Heart right ventricle (tissue), 16 donors: ENCODE measurements around the gene PRPF6. TPM values are rescaled to one million over a fixed set of nuclear protein-coding genes. Genes with fewer than 3 reads are reported as not detected.

Source experiments
- ATAC-seq, 8 donors: fragments of 200-7000 bp; cut with Tn5 transposase; one replicate each; pipeline ENCODE4 v1.9.1; 2020; ENCODE audit warnings: mild to moderate bottlenecking in 8 of 8, moderate library complexity in 8 of 8, moderate number of reproducible peaks in 1 of 8
- DNase-seq, 2 donors: peaks; one replicate each; pipeline ENCODE4 v3.0.0-alpha.2; 2020
- H3K27ac ChIP-seq, 10 donors: fragments of 200-600 bp; sonication (generic) in 2 of 10; one replicate each; pipeline versions ENCODE4 v1.5.0 to v1.8.0; 2020 to 2022; ENCODE audit warnings: mild to moderate bottlenecking in 3 of 10
- H3K27me3 ChIP-seq, 7 donors: fragments of 200-600 bp; one replicate each; pipeline ENCODE4 v1.8.0; 2021 to 2022; ENCODE audit warnings: mild to moderate bottlenecking in 2 of 7
- H3K36me3 ChIP-seq, 9 donors: fragments of 200-600 bp; sonication (generic) in 1 of 9; one replicate each; pipeline versions ENCODE4 v1.5.0 to v1.8.0; 2020 to 2022; ENCODE audit warnings: mild to moderate bottlenecking in 2 of 9
- H3K4me1 ChIP-seq, 9 donors: fragments of 200-600 bp; sonication (generic) in 1 of 9; one replicate each; pipeline versions ENCODE4 v1.5.0 to v1.8.0; 2020 to 2022; ENCODE audit warnings: mild to moderate bottlenecking in 4 of 9
- H3K4me3 ChIP-seq, 10 donors: fragments of 200-600 bp; sonication (generic) in 2 of 10; one replicate each; pipeline versions ENCODE4 v1.5.0 to v1.8.0; 2020 to 2022; ENCODE audit warnings: mild to moderate bottlenecking in 7 of 10, moderate library complexity in 2 of 10
- H3K9me3 ChIP-seq, 11 donors: fragments of 200-600 bp in 10 of 11; sonication (generic) in 2 of 11; one replicate each; pipeline versions ENCODE4 v1.5.0 to v1.8.0; 2013 to 2022; ENCODE audit warnings: mild to moderate bottlenecking in 2 of 11, control low read depth in 1 of 11, moderate library complexity in 1 of 11
- WGBS, 2 donors: extraction: QIAGEN DNeasy Blood & Tissue Kit; methylation state at CpG; one replicate each; pipeline ENCODE4 v1.1.7; 2013; ENCODE audit warnings: inconsistent platforms in 1 of 2; 5-methylcytosine and 5-hydroxymethylcytosine counted together
- intact Hi-C, 10 donors: fragments of 100-400 bp; cut with DNase I; formaldehyde crosslinking; loops; one replicate each; pipeline versions ENCODE4 v1.11.1 to v1.14.2; 2022
- polyA plus RNA-seq, 2 donors: library from polyadenylated mRNA; stranded (reverse); fragments of 200-250 nt; gene quantifications; one replicate each; pipeline ENCODE4 v1.2.3, GENCODE V29; 2013
- total RNA-seq, 10 donors: library from RNA; stranded (reverse); fragmentation: NEBNext Ultra II Directional in 3 of 10; extraction: Animal tissue kit (Norgen Biotek cat#: 25700) in 3 of 10; gene quantifications; one replicate each; pipeline versions ENCODE4 v1.2.1 to v1.2.4, GENCODE V29; 2021 to 2023
- TF ChIP-seq, protein P1 (sequence below), 9 donors: fragments of 200-600 bp; sonication (generic) in 2 of 9; IDR thresholded peaks; one replicate each; pipeline versions ENCODE4 v1.5.0 to v1.8.0; 2021 to 2022; ENCODE audit warnings: antibody characterized with exemption in 9 of 9, mild to moderate bottlenecking in 5 of 9, moderate library complexity in 1 of 9
- donor health status: Arrhythmogenic right ventricular cardiomyopathy.
- donor health status: ischemic (EF 13 %, LVEDD 7.1; RV severe dilation, severe dysfunction).
- donor health status: healthy with polysubstance abuse.
- donor health status: DM: no; HTN: yes; CAD: no.
- donor health status: DM: no; HTN: no; CAD: no.
- donor health status: ischemic (EF 25% LVEDD 6.9; RV normal size, moderate dysfunction).
- donor health status: ischemic (EF 25% LVEDD 5.7; RV mildly dilated, moderate dysfunction).
- donor health status: healthy.
- donor health status: DM: yes; HTN: yes; CAD: no.
- donor health status: Ischemic cardiomyopathy.
- donor health status: ischemic (EF 35%, LVEDD 5.7; RV mildly dilated, moderate dysfunction).
- donor health status: nonischemic (EF 11% LVEDD 7.7; RV severe dilation, severe dysfunction).
- donor health status: DM: yes; HTN: yes; CAD: no.
- donor health status: PGD.
- donor health status: ischemic (EF 29% LVEDD 5.4; RV normal size, mild dysfunction).
- donor health status: nonischemic (EF 23%, LVEDD 6.1; RV moderate dilation, normal function).

PRPF6 gene
- total and polyA plus RNA-seq, 12 donors: 27.8 to 53.6 (median 48.1) TPM

DNA sequence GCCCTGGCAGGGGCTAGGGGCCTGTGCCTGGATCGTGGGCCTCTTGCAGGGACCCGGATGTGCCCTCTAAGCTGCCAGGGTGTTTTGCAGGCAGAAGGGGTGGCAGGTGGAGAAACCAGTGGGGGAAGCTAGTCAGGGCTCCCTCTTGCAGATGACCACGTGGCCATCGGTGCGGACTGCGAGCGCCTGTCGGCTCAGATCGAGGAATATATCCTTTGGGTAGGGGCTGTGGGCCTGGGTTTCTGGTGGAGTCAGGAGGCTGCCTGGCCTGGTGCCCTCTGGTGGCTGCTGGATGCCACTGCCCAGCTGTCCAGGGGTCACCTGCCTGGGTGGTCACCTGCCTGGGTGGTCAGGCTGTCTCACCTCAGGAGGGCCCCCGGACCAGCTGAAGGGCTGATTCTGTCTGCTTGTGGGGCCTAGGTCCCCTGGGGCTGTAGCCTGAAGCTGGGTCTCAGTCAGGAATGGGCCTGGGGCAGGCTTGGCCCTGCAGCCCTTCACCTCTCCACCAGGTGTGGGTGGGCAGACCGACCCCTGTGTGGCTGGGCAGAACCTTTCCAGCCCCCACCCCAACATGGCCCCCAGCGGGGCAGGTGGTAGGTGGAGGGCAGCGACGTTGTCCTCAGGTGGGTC lies 88.8 kb downstream of the PRPF6 start:
- peak in 3 of 8 donors; percentile 5 to 23 (median 17) for ATAC-seq
- Histone ChIP-seq H3K4me3 (no peak overlapping the region), H3K4me1 (peaks cover 0 to 24% (median 6%) of the 10 kb centered on the region in 9 donors), H3K36me3 (peaks cover 0 to 48% (median 0%) of the 10 kb centered on the region in 9 donors), H3K9me3 (no peaks in the 10 kb centered on the region), H3K27ac (no peak overlapping the region), H3K27me3 (no peaks in the 10 kb centered on the region)
- intact Hi-C loops: loop anchor here in 1 of 10 donors (5.0 kb wide), 1 partner anchor 87 kb away; the partner anchor contains the start of gene PRPF6
- whole genome bisulfite sequencing, 2 donors: 57 to 63% methylated on average over 14 of the region's 14 CpGs
- TF ChIP-seq, protein P1, sequence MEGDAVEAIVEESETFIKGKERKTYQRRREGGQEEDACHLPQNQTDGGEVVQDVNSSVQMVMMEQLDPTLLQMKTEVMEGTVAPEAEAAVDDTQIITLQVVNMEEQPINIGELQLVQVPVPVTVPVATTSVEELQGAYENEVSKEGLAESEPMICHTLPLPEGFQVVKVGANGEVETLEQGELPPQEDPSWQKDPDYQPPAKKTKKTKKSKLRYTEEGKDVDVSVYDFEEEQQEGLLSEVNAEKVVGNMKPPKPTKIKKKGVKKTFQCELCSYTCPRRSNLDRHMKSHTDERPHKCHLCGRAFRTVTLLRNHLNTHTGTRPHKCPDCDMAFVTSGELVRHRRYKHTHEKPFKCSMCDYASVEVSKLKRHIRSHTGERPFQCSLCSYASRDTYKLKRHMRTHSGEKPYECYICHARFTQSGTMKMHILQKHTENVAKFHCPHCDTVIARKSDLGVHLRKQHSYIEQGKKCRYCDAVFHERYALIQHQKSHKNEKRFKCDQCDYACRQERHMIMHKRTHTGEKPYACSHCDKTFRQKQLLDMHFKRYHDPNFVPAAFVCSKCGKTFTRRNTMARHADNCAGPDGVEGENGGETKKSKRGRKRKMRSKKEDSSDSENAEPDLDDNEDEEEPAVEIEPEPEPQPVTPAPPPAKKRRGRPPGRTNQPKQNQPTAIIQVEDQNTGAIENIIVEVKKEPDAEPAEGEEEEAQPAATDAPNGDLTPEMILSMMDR (IDR thresholded peaks at IDR 0.05): peak; percentile 36 to 80 (median 67)
- no peak for DNase-seq

GRCh38 chr20:64070244-64070993 lies 89.5 kb downstream of the PRPF6 start:
- TF ChIP-seq, protein P1 (IDR thresholded peaks at IDR 0.05): no peak
- 95 to 96% methylated on average over 31 of the region's 31 CpGs for WGBS, 2 donors
- DNase-seq (no peak), ATAC-seq (no peak)
- Histone ChIP-seq H3K27me3 (no peaks in the 10 kb centered on the region), H3K9me3 (no peaks in the 10 kb centered on the region), H3K4me1 (peaks cover 0 to 19% (median 0%) of the 10 kb centered on the region in 9 donors), H3K27ac (no peak overlapping the region), H3K36me3 (peaks cover 0 to 55% (median 0%) of the 10 kb centered on the region in 9 donors), H3K4me3 (no peak overlapping the region)
- intact Hi-C loops: no loop called here

DNA sequence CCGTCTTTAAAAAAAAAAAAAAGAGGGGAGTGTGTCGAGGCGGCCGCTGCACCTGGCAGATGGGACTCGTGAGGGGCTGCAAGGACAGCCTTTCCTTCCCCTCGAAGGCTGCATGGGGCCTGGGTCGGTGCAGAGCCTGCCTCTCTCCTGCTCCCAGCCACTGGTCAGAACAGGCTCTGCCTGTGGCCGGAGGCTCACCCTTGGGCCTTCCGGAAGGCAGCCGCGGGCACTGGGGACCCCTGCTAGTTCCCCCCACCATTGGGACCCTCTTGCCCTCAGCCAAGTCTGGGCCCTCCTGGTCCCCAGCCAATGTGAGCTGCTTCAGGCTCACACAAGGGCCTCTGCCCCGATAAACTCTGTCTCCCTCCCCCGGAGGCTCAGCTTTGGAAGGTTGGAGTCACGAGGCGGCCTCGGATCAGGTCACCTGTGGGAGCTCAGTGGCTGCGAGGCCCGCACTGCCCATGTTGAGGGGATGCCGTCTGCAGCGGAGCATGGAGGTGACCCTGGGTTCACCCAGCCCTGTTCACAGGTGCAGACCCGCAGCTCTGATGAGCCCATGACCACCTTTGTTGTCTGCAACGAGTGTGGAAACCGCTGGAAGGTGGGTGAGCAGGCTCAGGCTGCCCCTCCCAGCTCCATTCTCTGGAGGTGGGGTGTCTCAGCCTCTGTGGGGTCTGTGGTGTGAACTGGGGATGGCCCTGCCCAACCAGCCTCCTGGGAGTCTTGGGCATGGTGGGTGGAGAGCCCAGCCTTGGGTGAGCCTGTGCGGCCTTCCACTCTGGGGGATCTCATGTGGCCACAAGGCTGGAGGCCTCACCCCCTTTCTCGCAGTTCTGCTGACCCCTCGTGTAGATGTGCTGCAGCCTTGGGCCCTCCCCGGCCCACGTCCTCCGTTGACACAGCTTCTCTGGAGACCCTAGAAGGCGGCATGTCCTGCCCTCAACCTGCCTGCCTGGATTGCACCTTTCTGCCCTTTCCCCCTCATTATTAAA lies 90.7 kb downstream of the PRPF6 start:
- intact Hi-C loops: no loop called here
- Histone ChIP-seq H3K4me3 (no peak overlapping the region), H3K4me1 (peaks cover 0 to 14% (median 0%) of the 10 kb centered on the region in 9 donors), H3K36me3 (peaks cover 0 to 61% (median 0%) of the 10 kb centered on the region in 9 donors), H3K27ac (no peak overlapping the region), H3K27me3 (no peaks in the 10 kb centered on the region), H3K9me3 (no peaks in the 10 kb centered on the region)
- 89 to 92% methylated on average over 29 to 30 of the region's 30 CpGs for WGBS, 2 donors
- TF ChIP-seq, protein P1 (IDR thresholded peaks at IDR 0.05): no peak
- ATAC-seq: no peak
- DNase-seq: no peak
